ENCODE data around the gene CTSC.
"Not testable (repeated sequence)": the region's sequence is repeated elsewhere in the genome, so short reads cannot be mapped to it uniquely, and the experiment has no call there.

CTSC gene

DNA sequence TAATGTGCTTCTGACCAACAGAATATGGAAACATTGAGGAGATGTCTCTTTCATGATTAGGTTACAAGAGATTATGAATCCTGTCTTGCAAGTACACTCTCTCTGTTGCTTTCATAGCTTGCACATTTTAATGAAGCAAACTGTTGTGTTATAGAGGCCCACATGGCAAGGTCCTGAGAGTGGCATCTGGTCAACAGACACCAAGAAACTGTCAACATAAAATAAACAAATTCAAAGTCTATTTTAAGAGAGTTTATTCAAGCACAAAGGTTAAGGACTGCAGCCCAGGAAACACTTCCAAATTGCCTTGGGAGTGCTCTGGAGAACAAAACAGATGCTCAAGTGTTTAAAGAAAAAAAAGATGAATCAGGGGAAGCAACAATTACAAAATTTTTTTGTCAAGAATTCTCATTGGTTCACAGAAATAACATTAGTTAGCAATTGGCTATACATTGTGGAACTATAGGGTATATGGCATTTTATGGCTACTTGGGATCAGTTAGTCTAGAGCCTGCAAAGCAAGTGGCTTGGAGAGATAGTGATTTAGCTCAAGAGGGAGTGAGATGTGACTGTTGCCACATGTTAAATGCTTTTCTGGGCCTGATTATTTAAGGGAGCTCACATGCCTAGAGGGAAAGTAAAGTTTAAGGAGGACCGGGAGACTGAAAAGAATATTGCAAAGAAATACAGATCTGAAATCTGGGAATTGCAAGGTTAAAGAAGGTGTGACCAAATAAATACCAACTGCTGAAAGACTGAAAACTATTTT lies 54.6 kb downstream of the CTSC start:
- no peak for DNase-seq (ENCODE audit: low read depth, low spot score)

DNA sequence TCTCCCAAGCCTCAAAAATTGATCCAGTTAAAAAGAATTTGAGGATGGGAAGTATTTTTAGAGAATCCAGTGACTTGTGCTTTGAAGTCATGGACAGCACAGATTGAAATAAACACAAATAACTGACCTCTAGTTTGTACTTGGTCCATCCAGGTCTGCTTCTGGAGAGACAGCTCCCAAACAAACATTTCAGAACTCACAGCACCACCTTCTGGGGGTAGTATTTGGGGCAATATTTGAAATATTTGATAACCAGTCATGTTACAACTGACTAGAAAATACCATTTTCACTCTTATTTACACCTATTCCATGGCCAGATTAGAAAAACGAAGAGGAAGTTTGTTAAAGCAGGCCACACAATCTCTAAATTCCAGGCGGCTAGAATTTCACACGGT lies 56.2 kb downstream of the CTSC start:
- DNase-seq (ENCODE audit: low read depth, low spot score), result no peak

DNA sequence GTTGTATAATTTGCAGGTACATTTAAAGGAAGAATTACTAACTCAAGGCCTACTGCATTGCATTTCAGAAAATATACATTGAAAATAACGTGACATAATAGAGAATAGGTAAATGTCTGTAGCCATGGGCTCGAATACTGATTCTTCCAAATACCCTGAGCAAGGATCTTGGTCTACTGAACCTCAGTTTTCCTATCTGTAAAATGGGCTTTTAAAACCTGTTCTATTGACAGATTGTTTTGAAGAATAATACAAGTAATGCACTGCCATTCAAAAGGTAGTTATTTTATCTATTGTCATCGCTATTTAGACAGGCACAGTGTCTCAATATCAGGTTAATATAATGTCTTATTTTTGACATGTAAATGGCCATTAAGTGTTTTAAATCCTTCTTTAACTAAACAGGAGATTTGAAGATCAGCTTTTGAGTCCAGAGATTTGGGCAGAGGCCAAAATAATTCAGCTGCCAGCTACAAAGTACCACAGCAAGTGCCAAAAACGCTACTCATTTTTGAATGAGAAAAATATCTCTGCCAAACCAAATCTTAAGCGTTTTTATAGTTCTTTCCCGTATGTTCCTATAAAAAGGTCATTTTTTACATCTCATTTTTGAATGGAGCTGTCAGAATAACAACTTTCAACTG lies 56.7 kb downstream of the CTSC start:
- DNase-seq (ENCODE audit: low read depth, low spot score), result no peak

DNA sequence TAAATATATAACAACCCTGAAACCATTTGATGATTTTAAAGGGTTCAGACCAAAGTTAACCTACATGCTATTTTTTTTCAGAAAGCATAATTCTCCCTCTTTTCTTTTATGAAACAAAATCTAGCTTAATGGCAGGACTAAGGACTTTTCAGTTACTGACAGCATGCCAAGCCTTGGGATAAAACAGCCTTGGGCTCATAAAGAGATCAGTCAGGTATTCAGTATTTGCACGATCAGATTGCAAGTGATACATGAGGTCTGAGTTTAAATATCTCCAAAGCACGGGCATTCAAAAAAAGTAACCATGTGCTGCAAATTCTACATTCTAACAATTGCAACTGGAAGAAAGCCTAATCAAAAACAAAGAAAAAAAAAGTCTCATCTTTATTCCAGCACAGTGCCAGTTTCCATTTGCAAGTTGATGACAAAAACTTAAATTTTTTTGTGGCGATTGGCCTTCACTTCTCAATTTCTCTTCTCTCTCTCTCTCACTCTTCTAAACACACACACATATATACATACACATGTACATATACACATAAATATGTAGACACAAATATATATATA lies 60.1 kb downstream of the CTSC start:
- DNase-seq (ENCODE audit: low read depth, low spot score), result no peak

DNA sequence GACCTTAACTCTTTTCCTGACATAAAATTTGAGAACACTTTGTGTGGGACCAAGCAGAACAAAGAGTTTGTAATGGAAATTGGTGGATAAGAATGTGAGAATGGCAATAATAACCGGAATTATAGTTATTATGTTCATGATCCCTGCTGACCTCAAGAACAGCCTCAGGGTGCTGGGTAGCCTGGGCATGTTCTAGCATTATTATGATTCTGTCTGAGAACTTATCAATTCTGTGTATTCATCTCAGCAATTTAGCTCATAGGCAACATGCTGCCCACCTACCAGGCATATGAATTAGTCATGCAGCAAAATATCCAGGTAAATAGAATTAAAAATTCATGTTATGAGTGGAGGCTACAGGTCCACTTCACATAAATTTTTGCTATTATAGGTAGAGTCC lies 61.9 kb downstream of the CTSC start:
- no peak for DNase-seq (ENCODE audit: low read depth, low spot score)

DNA sequence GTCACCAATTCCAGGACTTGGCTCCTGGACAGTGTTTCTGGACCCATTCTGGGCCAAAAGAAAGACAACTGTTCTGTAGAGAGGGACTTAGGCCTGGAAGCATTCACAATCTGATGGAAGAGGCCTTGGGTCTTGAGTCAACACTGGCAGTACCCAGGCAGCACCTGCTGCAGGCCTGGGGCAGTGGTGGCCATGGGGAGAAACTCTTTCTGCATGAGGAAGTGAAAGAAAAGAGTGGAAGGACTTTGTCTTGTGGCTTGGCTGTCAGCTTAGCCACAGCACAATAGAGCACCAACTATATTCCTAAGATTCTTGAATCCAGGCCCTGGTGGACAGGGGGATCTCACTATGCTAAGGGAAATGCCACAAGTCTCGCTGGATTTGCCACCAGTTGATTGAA lies 70.6 kb downstream of the CTSC start:
- DNase-seq (ENCODE audit: low read depth, low spot score), result no peak

DNA sequence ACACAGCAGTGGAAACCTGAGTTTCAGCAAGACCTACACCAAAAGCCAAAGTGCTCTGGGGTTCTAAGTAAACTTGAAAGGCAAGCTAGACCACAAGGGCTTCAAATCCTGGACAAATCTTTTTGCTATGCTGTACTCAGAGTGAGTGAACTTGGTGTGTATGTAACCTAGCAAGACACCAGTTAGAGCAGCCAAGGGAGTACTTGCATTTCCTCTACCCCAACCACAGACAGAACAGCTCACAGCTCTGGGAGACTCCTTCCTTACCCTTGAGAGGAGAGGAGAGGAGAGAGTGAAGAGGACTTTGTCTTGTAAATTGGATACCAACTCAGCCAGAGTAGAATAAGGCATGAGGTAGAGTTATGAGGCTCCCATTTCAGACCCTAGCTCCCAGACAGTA lies 71.4 kb downstream of the CTSC start:
- no peak for DNase-seq (ENCODE audit: low read depth, low spot score)

DNA sequence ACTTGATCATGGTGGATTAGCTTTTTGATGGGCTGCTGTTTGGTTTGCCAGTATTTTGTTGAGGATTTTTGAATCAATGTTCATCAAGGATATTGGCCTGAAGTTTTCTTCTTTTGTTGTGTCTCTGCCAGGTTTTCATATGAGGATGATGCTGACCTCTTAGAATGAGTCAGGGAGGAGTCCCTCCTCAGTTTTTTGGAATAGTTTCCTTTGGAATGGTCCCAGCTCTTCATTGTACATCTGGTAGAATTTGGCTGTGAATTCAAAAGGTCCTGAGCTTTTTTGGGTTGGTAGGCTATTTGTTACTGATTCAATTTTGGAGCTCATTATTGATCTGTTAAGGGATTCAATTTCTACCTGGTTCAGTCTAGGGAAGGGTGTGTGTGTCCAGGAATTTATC lies 78.1 kb downstream of the CTSC start:
- DNase-seq (ENCODE audit: low read depth, low spot score), result no peak

DNA sequence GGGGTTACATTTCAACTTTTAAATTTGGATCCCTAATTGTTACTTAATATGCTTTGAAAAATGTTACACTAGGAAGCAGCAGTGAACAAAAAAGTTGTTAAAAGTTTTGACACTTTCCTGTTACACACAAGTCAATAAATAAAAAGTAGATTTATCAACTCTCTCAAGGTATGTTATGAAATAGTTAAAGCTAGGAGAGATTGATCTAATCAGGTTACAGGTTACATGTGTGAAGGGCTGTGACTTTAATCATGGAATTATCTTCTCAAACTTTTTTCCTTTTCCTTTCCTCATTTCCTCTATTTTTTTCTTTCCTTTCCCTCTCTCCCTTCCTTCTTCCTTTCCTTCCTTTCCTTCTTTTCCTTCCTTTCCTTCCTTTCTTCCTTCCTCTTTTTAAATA lies 85.3 kb downstream of the CTSC start:
- DNase-seq (ENCODE audit: low read depth, low spot score), result no peak

DNA sequence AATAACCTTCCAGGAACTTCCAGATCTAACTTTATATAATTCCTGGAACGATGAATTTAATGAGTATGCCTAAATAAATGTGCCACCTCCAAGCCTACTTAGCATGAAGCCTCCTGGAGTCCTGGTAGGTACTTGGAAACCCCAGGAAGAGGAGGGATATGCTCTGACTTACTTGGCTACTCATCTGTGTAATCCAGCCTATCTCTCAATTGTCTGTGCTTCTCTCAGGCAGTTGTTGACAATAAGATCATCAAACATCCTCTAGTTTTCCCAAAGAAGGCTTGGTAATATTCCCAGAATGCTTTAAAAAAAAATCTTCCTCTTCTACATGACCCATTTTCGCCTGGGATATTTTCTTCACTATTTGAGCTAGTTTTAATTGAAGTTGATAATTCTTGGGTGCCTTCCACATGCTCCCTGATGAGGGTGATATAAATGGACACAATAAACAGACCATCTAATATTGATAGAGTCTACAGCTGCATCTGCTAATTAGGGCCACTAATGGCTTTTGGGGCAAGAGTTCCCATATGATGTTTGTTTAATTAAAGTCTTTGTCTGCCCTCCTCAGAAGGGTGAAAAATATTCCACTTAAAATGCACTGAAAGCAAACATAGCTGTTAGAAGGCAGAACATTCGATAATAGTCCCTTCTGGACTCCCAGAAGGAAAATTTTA lies 86.8 kb downstream of the CTSC start:
- no peak for DNase-seq (ENCODE audit: low read depth, low spot score)

DNA sequence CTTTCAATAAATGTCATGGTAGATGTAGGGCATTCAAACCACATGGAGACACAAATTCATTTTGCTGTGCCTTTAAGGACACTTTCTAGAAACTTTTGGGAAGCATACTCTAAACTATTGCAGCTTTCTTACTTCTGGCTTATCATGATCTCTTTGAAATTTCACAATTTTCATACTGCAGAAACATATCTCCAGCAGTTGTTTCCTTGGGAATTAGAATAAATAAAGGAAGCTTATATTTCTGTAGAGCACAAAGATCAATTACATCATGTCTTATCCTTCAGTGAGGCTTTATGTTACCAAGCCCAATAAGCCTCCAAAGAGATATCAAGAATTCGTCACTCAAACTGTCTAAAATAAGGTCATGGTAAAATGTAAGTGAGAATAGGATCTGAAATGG lies 87.8 kb downstream of the CTSC start:
- DNase-seq (ENCODE audit: low read depth, low spot score), result no peak

DNA sequence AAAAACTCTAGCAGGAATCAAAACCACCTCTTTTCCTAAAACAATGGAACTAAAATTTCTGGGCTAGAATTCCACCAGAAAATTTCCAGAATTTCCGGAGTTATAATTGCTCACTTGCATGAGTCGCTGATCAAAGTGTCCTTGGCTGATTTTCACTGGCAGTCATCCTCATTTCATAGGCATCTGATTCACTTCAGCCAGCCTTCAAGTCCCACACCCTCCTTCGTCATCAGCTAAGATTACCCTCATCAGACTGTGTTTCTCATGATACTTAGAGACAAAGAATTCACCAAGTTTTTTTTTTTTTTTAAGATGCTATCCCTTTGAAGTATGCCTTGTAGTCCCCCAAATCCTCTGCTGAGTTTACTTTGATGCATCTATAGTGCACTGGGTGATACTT lies 90.8 kb downstream of the CTSC start:
- no peak for DNase-seq (ENCODE audit: low read depth, low spot score)

DNA sequence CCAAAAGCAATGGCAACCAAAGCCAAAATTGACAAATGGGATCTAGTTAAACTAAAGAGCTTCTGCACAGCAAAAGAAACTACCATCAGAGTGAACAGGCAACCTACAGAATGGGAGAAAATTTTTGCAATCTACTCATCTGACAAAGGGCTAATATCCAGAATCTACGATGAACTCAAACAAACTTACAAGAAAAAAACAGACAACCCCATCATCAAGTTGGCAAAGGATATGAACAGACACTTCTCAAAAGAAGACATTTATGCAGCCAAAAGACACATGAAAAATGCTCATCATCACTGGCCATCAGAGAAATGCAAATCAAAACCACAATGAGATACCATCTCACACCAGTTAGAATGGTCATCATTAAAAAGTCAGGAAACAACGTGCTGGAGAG lies 92.0 kb downstream of the CTSC start:
- not testable (repeated sequence) for DNase-seq (ENCODE audit: low read depth, low spot score)
